Nephron (organoid): Measurements from ENCODE around the gene CEP164.

Experiments used
- H3K27ac Mint-ChIP-seq, 3 experiments: 2 replicates each; pipeline ENCODE4 v1.8.0; 2020; ENCODE audit warnings: mixed read lengths in 3 of 3, mild to moderate bottlenecking in 2 of 3, moderate library complexity in 1 of 3
- H3K27me3 Mint-ChIP-seq: 2 replicates; pipeline ENCODE4 v1.8.0; 2021; ENCODE audit warnings: low read depth, mild to moderate bottlenecking, moderate library complexity, mixed read lengths
- H3K36me3 Mint-ChIP-seq: 2 replicates; pipeline ENCODE4 v1.8.0; 2020; ENCODE audit warnings: low read depth, mixed read lengths
- H3K4me1 Mint-ChIP-seq: 2 replicates; pipeline ENCODE4 v1.8.0; 2020; ENCODE audit warnings: mixed read lengths
- H3K4me3 Mint-ChIP-seq, 3 experiments: 2 replicates each; pipeline ENCODE4 v1.8.0; 2020; ENCODE audit warnings: mild to moderate bottlenecking in 3 of 3, mixed read lengths in 3 of 3, moderate library complexity in 2 of 3
- H3K9me3 Mint-ChIP-seq: 2 replicates; pipeline ENCODE4 v1.8.0; 2020; ENCODE audit warnings: mixed read lengths
- TF ChIP-seq, protein P1 (sequence below), 3 experiments: fragments of 200-600 bp; sonication (generic); IDR thresholded peaks; one replicate each; pipeline ENCODE4 v1.5.0; 2021; ENCODE audit warnings: antibody characterized with exemption in 3 of 3; ENCODE audit not compliant: unreplicated experiment in 3 of 3

CEP164 gene

DNA sequence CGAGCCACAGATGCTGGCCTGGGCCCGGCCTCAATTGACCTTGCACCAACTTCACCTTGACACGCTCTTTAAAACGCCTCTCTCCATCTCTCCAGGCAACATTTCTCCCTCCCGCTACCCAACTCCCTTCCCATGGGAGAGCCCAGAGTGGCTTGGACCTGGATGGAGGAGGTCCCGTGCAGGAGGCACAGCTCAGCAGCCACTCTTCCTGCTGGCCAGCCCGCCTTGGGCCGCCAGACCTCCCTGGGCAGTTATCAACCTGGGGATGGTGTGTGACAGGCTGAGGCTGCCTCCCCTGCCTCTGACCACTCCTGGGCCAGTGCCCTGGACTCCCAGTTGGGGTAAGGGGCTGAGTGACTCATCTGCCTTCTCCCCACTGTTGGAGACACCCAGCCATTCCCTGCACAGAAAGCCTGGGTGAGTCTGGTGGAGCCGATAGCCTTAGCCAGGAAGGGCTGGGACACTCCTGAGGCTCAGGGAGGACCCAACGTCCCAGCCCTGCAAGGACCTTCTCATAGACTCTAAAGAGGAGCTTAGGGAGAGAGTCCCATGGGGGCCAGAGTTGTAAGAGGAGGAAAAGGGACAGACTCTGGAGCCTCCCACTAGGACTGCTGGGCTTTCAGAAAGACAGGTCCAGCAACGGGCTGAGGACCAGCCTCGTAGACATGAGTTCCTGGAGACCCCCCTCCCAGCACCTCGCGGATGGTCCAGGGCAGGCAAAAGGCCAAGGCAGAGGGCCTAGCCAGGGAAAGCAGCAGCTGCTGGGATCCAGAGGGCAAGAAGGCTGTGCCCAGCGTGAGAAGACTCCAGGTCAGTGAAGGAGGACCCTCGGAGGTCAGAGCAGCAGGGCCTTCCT, 131.7 kb downstream of the CEP164 start:
- Mint-ChIP-seq H3K27ac (no peak overlapping the region), H3K4me1 (peaks cover 4% of the 10 kb centered on the region), H3K36me3 (peaks cover 15% of the 10 kb centered on the region), H3K9me3 (peaks cover 10% of the 10 kb centered on the region), H3K27me3 (peaks cover 5% of the 10 kb centered on the region), H3K4me3 (no peak overlapping the region)
- TF ChIP-seq, protein P1, sequence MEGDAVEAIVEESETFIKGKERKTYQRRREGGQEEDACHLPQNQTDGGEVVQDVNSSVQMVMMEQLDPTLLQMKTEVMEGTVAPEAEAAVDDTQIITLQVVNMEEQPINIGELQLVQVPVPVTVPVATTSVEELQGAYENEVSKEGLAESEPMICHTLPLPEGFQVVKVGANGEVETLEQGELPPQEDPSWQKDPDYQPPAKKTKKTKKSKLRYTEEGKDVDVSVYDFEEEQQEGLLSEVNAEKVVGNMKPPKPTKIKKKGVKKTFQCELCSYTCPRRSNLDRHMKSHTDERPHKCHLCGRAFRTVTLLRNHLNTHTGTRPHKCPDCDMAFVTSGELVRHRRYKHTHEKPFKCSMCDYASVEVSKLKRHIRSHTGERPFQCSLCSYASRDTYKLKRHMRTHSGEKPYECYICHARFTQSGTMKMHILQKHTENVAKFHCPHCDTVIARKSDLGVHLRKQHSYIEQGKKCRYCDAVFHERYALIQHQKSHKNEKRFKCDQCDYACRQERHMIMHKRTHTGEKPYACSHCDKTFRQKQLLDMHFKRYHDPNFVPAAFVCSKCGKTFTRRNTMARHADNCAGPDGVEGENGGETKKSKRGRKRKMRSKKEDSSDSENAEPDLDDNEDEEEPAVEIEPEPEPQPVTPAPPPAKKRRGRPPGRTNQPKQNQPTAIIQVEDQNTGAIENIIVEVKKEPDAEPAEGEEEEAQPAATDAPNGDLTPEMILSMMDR (IDR thresholded peaks at IDR 0.05; ENCODE audit: unreplicated experiment in 3 of 3), result no peak

DNA sequence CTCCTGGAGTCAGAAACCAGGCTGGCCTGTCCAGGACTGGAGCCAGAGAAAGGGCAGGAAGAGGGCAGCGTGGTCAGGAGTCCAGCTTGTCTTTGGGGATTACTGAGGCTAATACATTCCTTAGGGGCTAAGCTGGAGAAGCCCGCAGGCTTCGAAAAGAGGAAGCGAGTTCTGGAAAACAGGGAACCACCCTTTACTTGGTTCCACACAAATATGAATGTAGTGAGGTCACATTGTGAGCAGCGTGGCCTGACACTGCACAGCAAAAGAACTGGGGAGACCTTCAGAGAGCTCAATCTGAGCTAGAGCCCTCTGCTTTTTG, 132.3 kb downstream of the CEP164 start:
- no peak overlapping the region for H3K4me3 Mint-ChIP-seq
- H3K4me1 Mint-ChIP-seq, result peaks cover 4% of the 10 kb centered on the region
- TF ChIP-seq, protein P1 (IDR thresholded peaks at IDR 0.05; ENCODE audit: unreplicated experiment in 3 of 3), result no peak
- H3K9me3 Mint-ChIP-seq, result peaks cover 4% of the 10 kb centered on the region
- H3K36me3 Mint-ChIP-seq, result peaks cover 10% of the 10 kb centered on the region
- H3K27me3 Mint-ChIP-seq, result peaks cover 4% of the 10 kb centered on the region
- no peak overlapping the region for H3K27ac Mint-ChIP-seq

DNA sequence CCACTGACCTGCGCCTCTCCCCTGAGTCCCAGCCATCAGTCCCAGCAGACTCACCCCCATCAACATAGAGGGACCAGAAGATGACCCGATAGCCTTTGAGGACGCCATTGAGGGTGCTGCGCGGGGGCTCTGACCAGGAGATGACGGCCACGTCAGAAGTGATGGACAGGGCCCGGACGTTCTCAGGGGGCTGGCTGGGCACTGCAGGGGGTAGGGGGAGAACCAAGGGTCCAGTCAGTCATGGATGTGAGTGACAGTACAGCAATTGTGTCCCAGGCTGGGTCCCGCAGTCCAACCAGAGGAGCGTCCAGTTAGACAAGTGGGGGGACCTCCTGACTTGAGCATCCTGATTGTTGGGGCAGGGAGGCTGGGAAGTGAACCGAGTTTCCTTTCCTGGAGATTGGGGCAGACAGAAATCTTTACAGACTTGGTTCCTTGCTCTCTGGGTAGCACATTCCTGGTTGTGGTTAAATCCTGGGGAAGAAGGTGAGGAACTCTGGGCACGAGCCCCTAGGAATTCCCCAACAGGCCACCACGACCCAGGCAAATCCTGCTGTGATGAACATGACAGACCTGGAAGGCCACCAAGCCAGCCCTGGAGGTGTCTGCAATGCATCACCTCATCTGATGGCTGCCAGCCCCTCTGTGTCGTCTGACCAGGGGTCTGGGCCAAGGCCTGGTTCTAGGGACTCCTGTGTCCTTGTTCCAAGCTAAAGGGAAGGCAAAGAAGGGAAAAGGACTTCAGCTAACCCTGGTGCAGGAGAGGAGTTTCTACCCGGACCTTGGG, 133.9 kb downstream of the CEP164 start:
- H3K27me3 Mint-ChIP-seq, result no peaks in the 10 kb centered on the region
- TF ChIP-seq, protein P1 (IDR thresholded peaks at IDR 0.05; ENCODE audit: unreplicated experiment in 3 of 3), result no peak
- peaks cover 4% of the 10 kb centered on the region for H3K4me1 Mint-ChIP-seq
- no peaks in the 10 kb centered on the region for H3K36me3 Mint-ChIP-seq
- H3K4me3 Mint-ChIP-seq, result no peak overlapping the region
- H3K9me3 Mint-ChIP-seq, result no peaks in the 10 kb centered on the region
- H3K27ac Mint-ChIP-seq, result no peak overlapping the region

DNA sequence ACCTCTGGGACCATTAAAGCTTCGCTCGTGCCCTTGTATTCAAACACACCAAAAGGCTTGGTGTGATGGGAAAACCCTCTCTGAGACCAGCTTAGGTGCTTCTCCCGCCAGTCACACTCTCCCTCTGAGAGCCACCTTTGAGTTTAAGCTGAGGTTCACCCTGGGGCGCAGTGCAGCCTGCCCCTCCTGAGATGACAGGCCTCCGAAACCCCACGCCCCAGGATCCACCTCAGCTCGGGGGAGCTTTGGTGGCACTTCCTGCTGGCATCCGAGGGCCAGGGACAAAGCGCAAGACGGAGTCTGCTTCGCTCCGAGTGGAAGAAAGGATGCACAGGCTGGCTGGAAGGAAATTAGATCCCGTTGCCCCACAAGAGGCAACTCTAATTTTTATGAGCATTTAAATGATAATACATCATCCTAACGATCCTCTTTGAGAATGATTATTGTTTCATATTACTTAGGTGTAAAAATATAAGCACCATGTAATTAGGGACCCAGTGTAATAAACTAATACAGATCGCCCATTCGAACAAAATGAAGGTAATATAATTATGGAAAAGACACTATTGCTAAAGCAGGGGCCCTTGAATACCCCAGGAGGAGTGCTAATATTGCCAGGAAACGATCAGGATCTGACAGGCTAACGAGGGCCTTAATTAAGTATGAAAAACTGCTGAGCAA, 134.7 kb downstream of the CEP164 start:
- Mint-ChIP-seq H3K9me3 (no peaks in the 10 kb centered on the region), H3K4me3 (no peak overlapping the region), H3K27ac (no peak overlapping the region), H3K27me3 (no peaks in the 10 kb centered on the region), H3K4me1 (peaks cover 4% of the 10 kb centered on the region), H3K36me3 (no peaks in the 10 kb centered on the region)
- TF ChIP-seq, protein P1 (IDR thresholded peaks at IDR 0.05; ENCODE audit: unreplicated experiment in 3 of 3), result no peak

DNA sequence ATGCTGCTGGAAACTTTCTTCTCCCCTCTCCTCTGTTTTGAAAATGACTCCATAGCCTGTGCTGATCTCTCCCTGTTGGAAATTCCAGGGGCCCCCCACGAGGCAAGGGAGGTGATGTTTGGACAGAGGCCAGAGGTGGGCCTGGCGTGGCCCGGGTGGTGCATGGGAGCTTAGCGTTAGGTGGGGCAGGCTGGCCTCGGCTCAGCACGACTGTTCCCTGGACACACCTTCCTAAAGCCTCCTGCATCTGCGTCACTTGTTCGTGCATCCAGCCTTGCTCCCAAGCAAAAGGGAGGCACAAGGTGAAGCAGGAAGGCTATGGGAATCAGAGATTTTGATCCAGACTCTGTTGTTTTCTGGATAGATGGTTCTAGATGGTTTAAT, 135.2 kb downstream of the CEP164 start:
- H3K27ac Mint-ChIP-seq, result no peak overlapping the region
- H3K4me1 Mint-ChIP-seq, result peaks cover 4% of the 10 kb centered on the region
- TF ChIP-seq, protein P1 (IDR thresholded peaks at IDR 0.05; ENCODE audit: unreplicated experiment in 3 of 3), result no peak
- H3K4me3 Mint-ChIP-seq, result no peak overlapping the region
- no peaks in the 10 kb centered on the region for H3K9me3 Mint-ChIP-seq
- no peaks in the 10 kb centered on the region for H3K36me3 Mint-ChIP-seq
- H3K27me3 Mint-ChIP-seq, result no peaks in the 10 kb centered on the region
